ENCODE measurements around the gene ARL14EPL.
"Not testable (repeated sequence)": the region's sequence is repeated elsewhere in the genome, so short reads cannot be mapped to it uniquely, and the experiment has no call there.

Gene ARL14EPL

GRCh38 chr5:116084287-116084691, 52.0 kb downstream of the ARL14EPL start:
- TF ChIP-seq, protein P1, sequence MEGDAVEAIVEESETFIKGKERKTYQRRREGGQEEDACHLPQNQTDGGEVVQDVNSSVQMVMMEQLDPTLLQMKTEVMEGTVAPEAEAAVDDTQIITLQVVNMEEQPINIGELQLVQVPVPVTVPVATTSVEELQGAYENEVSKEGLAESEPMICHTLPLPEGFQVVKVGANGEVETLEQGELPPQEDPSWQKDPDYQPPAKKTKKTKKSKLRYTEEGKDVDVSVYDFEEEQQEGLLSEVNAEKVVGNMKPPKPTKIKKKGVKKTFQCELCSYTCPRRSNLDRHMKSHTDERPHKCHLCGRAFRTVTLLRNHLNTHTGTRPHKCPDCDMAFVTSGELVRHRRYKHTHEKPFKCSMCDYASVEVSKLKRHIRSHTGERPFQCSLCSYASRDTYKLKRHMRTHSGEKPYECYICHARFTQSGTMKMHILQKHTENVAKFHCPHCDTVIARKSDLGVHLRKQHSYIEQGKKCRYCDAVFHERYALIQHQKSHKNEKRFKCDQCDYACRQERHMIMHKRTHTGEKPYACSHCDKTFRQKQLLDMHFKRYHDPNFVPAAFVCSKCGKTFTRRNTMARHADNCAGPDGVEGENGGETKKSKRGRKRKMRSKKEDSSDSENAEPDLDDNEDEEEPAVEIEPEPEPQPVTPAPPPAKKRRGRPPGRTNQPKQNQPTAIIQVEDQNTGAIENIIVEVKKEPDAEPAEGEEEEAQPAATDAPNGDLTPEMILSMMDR (IDR thresholded peaks at IDR 0.05; ENCODE audit: insufficient read depth, low read length) = no peak
- TF ChIP-seq REST (IDR thresholded peaks at IDR 0.05; ENCODE audit: insufficient replicate concordance, low read depth) (no peak), SPI1 (IDR thresholded peaks at IDR 0.05; ENCODE audit: borderline replicate concordance, low read depth) (no peak), POLR2AphosphoS5 (IDR thresholded peaks at IDR 0.05; ENCODE audit: low read depth) (no peak), GABPA (IDR thresholded peaks at IDR 0.05; ENCODE audit: low read depth) (no peak)
- Histone ChIP-seq H3K27me3 (ENCODE audit: insufficient read depth, poor library complexity, severe bottlenecking) (no peaks in the 10 kb centered on the region), H3K27ac (replicated peaks) (peak overlapping the region; percentile 93), H3K4me3 (replicated peaks; ENCODE audit: insufficient read depth, low read length) (peak overlapping the region; percentile 56)
- peak in 1 of 2 experiments; percentile 14 for DNase-seq (ENCODE audit: low read depth in 1 of 2, low spot score in 1 of 2)

- TF ChIP-seq POLR2AphosphoS5 (IDR thresholded peaks at IDR 0.05; ENCODE audit: low read depth) (peak; percentile 79; the same call in 1 of the 2 replicates), GABPA (IDR thresholded peaks at IDR 0.05; ENCODE audit: low read depth) (peak; percentile 48; the same call in 1 of the 2 replicates)
- TF ChIP-seq, protein P1 (IDR thresholded peaks at IDR 0.05; ENCODE audit: insufficient read depth, low read length) = no peak
- peak within 1 kb of the TSS; percentile 93 for H3K27ac ChIP-seq (replicated peaks)
- DNase-seq (ENCODE audit: low read depth in 1 of 2, low spot score in 1 of 2) = peak; percentile 59 to 67
Observed at GRCh38 chr5:116084871-116085715, 52.8 kb downstream of the ARL14EPL start, which contains the start of gene COMMD10. COMMD10 (plus strand) TSS chr5:116085025.

DNA sequence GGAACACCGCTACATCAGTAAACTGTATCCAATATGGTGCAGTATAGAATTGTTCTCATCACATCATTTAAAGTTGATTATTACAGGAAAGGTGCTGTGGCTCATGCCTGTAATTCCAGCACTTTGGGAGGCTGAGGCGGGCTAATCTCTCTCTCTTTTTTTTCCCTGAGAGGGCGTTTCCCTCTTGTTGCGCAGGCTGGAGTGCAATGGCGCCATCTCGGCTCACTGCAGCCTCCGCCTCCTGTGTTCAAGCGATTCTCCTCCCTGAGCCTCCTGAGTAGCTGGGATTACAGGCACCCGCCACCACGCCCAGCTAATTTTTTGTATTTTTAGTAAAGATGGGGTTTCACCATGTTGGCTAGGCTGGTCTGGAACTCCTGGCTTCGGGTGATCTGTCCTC, 54.0 kb downstream of the ARL14EPL start:
- not testable (repeated sequence) for H3K4me3 ChIP-seq (replicated peaks; ENCODE audit: insufficient read depth, low read length); H3K27ac ChIP-seq (replicated peaks); H3K27me3 ChIP-seq (ENCODE audit: insufficient read depth, poor library complexity, severe bottlenecking); DNase-seq (ENCODE audit: low read depth in 1 of 2, low spot score in 1 of 2)

More at GRCh38 chr5:116084871-116085715, 52.8 kb downstream of the ARL14EPL start, which contains the start of gene COMMD10:
- Histone ChIP-seq H3K27me3 (ENCODE audit: insufficient read depth, poor library complexity, severe bottlenecking) (no peaks in the 10 kb centered on the region), H3K4me3 (replicated peaks; ENCODE audit: insufficient read depth, low read length) (peak within 1 kb of the TSS; percentile 56)

DNA sequence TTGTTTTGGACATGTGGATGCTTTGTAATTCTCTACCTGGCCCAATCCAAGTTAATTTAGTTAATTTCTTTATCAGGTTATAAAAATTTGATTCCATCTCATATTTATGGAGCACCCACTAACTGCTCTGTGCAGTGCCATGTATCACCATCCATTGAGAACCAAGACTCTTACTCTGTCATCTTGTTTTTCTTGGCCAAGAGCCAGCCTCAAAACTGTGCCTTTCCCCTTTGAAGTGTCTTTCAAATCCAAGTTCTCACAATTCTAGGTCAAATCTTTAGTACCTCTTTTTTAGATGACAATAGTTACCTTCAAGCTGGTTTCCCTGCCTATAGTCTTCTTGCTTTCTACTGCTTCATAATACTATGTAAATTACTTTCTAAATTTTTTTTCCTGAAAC, 55.8 kb downstream of the ARL14EPL start:
- H3K4me3 ChIP-seq (replicated peaks; ENCODE audit: insufficient read depth, low read length) = no peak overlapping the region
- no peak overlapping the region for H3K27ac ChIP-seq (replicated peaks)
- TF ChIP-seq GABPA (IDR thresholded peaks at IDR 0.05; ENCODE audit: low read depth) (no peak), SPI1 (IDR thresholded peaks at IDR 0.05; ENCODE audit: borderline replicate concordance, low read depth) (no peak), POLR2AphosphoS5 (IDR thresholded peaks at IDR 0.05; ENCODE audit: low read depth) (no peak), REST (IDR thresholded peaks at IDR 0.05; ENCODE audit: insufficient replicate concordance, low read depth) (no peak)
- TF ChIP-seq, protein P1 (IDR thresholded peaks at IDR 0.05; ENCODE audit: insufficient read depth, low read length) = no peak
- H3K27me3 ChIP-seq (ENCODE audit: insufficient read depth, poor library complexity, severe bottlenecking) = no peaks in the 10 kb centered on the region
- DNase-seq (ENCODE audit: low read depth in 1 of 2, low spot score in 1 of 2) = no peak

All from HL-60 (cell line).